ENCODE data around the gene KIAA0753. TPM values are rescaled to one million over a fixed set of nuclear protein-coding genes. Genes with fewer than 3 reads are reported as not detected.

The KIAA0753 gene
- total and polyA plus RNA-seq, 2 of the 8 experiments (the other 6 are each of a cell fraction or from before 2014, with no cell fraction given) = 5.0 to 27.1 TPM

DNA sequence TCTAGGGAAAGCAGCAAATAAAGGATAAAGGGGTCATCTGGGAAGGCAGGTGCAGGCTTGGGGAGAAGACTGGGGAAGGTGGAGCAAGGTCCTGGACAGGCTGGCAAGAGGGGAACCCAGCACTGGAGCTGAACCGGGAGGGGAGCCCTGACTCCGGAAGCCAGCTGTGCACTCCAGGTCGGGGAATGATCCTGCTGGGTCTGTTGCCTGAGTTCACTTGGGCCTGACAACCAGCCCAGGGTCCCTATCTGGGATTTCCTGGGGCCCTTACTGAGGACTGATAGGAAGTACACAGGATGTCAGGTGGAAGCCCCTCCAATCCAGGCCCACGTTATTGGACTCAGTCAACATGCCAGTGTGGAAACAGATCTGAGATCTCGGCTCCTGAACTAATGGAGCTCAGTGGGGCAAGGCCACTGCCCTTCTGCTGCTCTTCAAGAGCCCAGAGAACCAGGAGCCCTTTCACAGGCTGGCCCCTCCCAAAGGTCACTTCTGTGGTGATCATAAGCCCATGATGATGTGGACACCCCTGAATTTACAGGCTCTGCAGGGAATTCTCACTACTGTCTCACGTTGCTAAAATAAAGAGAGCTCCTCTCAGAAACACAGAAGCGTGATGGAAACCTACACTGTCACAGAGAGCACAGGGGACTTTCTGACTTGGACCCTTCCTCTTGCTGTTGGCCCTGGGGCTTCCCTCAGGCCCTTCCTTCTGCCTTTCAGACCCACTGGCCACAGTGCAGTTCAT lies 64.3 kb downstream of the KIAA0753 start:
- DNase-seq (ENCODE audit: low read depth in 1 of 2, low spot score in 2 of 2) = peak in 1 of 2 experiments; percentile 36
- no peak overlapping the region for H3K27ac ChIP-seq (ENCODE audit: low read depth, low read length)
- no peak for FAIRE-seq

More for the DNA sequence above, 64.3 kb downstream of the KIAA0753 start:
- Histone ChIP-seq H2BK20ac (ENCODE audit: low read length) (no peak overlapping the region), H3K79me2 (ENCODE audit: control insufficient read depth in 1 of 2, insufficient read depth in 2 of 2, low read length in 2 of 2) (no peaks in the 10 kb centered on the region), H2AFZ (ENCODE audit: low read length) (no peak overlapping the region), H3K4me2 (ENCODE audit: insufficient read depth in 1 of 2, low read depth in 2 of 2, low read length in 2 of 2) (no peak overlapping the region), H2BK12ac (ENCODE audit: low read depth, low read length) (no peak overlapping the region), H3K4me1 (replicated peaks in 1 of 4; ENCODE audit: control insufficient read depth in 3 of 4, insufficient read depth in 4 of 4, low read length in 3 of 4) (peaks cover 0 to 10% (median 4%) of the 10 kb centered on the region in 4 experiments; a peak in 4 of 7 replicates), H3K23me2 (ENCODE audit: low read depth, low read length) (no peaks in the 10 kb centered on the region), H3K18ac (ENCODE audit: extremely low read depth, low read length) (no peak overlapping the region), H4K5ac (ENCODE audit: insufficient read length, low read depth, low read length) (no peak overlapping the region), H2BK15ac (ENCODE audit: low read length) (no peak overlapping the region), H3K79me1 (ENCODE audit: low read depth, low read length) (no peaks in the 10 kb centered on the region; the same call in 1 of the 2 replicates), H2AK5ac (ENCODE audit: low read depth, low read length) (no peak overlapping the region), H4K8ac (ENCODE audit: extremely low read depth, insufficient read depth, low read length) (no peak overlapping the region), H3K4ac (replicated peaks; ENCODE audit: insufficient read length, low read depth, low read length) (no peak overlapping the region), H3K14ac (ENCODE audit: insufficient read length) (no peak overlapping the region), H3K56ac (replicated peaks; ENCODE audit: insufficient read length, low read depth, low read length) (no peak overlapping the region), H2BK5ac (ENCODE audit: low read depth, low read length) (no peak overlapping the region), H3K36me3 (ENCODE audit: control insufficient read depth in 2 of 4, insufficient read depth in 4 of 4, low read length in 3 of 4) (peaks cover 0 to 11% (median 2%) of the 10 kb centered on the region in 4 experiments; a peak in 2 of 8 replicates), H3K23ac (ENCODE audit: insufficient read length) (no peak overlapping the region), H3K9me3 (ENCODE audit: insufficient read depth in 2 of 2, low read depth in 1 of 2, low read length in 1 of 2) (no peaks in the 10 kb centered on the region), H2BK120ac (replicated peaks; ENCODE audit: low read depth, low read length) (no peak overlapping the region), H4K20me1 (replicated peaks in 1 of 2; ENCODE audit: control insufficient read depth in 1 of 2, insufficient read depth in 2 of 2, low read length in 2 of 2) (no peaks in the 10 kb centered on the region), H3K4me3 (ENCODE audit: extremely low read depth in 1 of 4, insufficient read depth in 2 of 4, low read depth in 3 of 4, low read length in 4 of 4) (no peak overlapping the region), H3K9ac (replicated peaks in 1 of 4; ENCODE audit: extremely low read depth in 1 of 4, low read depth in 3 of 4, low read length in 3 of 4) (no peak overlapping the region), H3K27me3 (replicated peaks in 1 of 4; ENCODE audit: control insufficient read depth in 3 of 4, extremely low read depth in 1 of 4, insufficient read depth in 3 of 4, low read length in 3 of 4) (no peaks in the 10 kb centered on the region), H4K91ac (replicated peaks; ENCODE audit: insufficient read length, low read length) (no peak overlapping the region)
- POLR2A ChIA-PET (ENCODE audit: partially characterized antibody) = interaction anchor here (1.2 kb wide), 2 partner anchors 18 to 80 kb away, joined by 3 read pairs; no protein-coding TSS in a partner anchor
- 89% methylated on average over 7 of the region's 7 CpGs; no CpG with 5 or more reads in 1 of the 2 experiments for WGBS, 2 experiments (ENCODE audit: extremely low coverage in 1 of 2, insufficient coverage in 1 of 2, insufficient read length in 1 of 2, insufficient replicate concordance in 2 of 2, low coverage in 1 of 2, low lambda C conversion rate in 2 of 2, missing lambda C conversion rate in 1 of 2)
- TF ChIP-seq USF2 (IDR thresholded peaks at IDR 0.05; ENCODE audit: low read length) = no peak
- CTCF ChIA-PET (ENCODE audit: partially characterized antibody) = interaction anchor here (1.1 to 3.2 kb wide), 4 partner anchors 9 to 105 kb away, joined by 3 to 19 read pairs (median 3); no protein-coding TSS in a partner anchor
